SK-N-SH treated with all-trans-retinoic acid at 6 μM for 48 hours (cell line): ENCODE data around the gene LCE7A.
A peak's percentile ranks its signal among the peaks of the same experiment; 100 is the strongest.

Experiments
- ATAC-seq: fragments of 200-7000 bp; cut with Tn5 transposase; 3 replicates; pipeline ENCODE4 v1.9.1; 2020; ENCODE audit warnings: mild to moderate bottlenecking, moderate library complexity
- ARNTL ChIP-seq: fragments of 450-650 bp; formaldehyde crosslinking; IDR thresholded peaks from 2 replicates; pipeline ENCODE4 v1.5.0; 2020; ENCODE audit warnings: low read depth, mild to moderate bottlenecking, moderate library complexity, borderline replicate concordance
- BACH2 ChIP-seq: fragments of 250-450 bp; sonication (Bioruptor Pico); IDR thresholded peaks from 2 replicates; pipeline ENCODE4 v1.9.0; 2021; ENCODE audit warnings: mild to moderate bottlenecking, borderline replicate concordance
- CREB5 ChIP-seq: fragments of 250-450 bp; sonication (Bioruptor Pico); IDR thresholded peaks from 2 replicates; pipeline ENCODE4 v1.5.1; 2020; ENCODE audit warnings: low read depth, mild to moderate bottlenecking, moderate library complexity
- CSDC2 ChIP-seq: fragments of 250-450 bp; sonication (Bioruptor Pico); IDR thresholded peaks from 2 replicates; pipeline ENCODE4 v1.5.0; 2020; ENCODE audit warnings: mild to moderate bottlenecking, moderate library complexity
- CSRNP3 ChIP-seq: fragments of 250-450 bp; sonication (Bioruptor Pico); IDR thresholded peaks from 2 replicates; pipeline ENCODE4 v1.5.1; 2021; ENCODE audit warnings: mild to moderate bottlenecking, moderate library complexity
- ESRRG ChIP-seq: fragments of 250-450 bp; sonication (Bioruptor Pico); IDR thresholded peaks from 2 replicates; pipeline ENCODE4 v1.6.1; 2021; ENCODE audit warnings: mild to moderate bottlenecking
- GLIS3 ChIP-seq: fragments of 250-450 bp; sonication (Bioruptor Pico); IDR thresholded peaks from 2 replicates; pipeline ENCODE4 v1.5.0; 2020; ENCODE audit warnings: mild to moderate bottlenecking, moderate library complexity
- ISL1 ChIP-seq: fragments of 250-450 bp; sonication (Bioruptor Pico); IDR thresholded peaks from 2 replicates; pipeline ENCODE4 v2.1.2; 2022; ENCODE audit warnings: mild to moderate bottlenecking, moderate library complexity
- OSR1 ChIP-seq: fragments of 250-450 bp; sonication (Bioruptor Pico); IDR thresholded peaks from 2 replicates; pipeline ENCODE4 v1.8.0; 2022; ENCODE audit warnings: moderate library complexity, mild to moderate bottlenecking, inconsistent platforms
- PATZ1 ChIP-seq: fragments of 250-450 bp; sonication (Bioruptor Pico); IDR thresholded peaks from 2 replicates; pipeline ENCODE4 v1.8.0; 2020; ENCODE audit warnings: mild to moderate bottlenecking, moderate library complexity, borderline replicate concordance
- PPARA ChIP-seq: fragments of 250-450 bp; sonication (Bioruptor Pico); IDR thresholded peaks from 2 replicates; pipeline ENCODE4 v1.5.0; 2020; ENCODE audit warnings: mild to moderate bottlenecking, borderline replicate concordance
- RARB ChIP-seq: fragments of 250-450 bp; sonication (Bioruptor Pico); IDR thresholded peaks from 2 replicates; pipeline ENCODE4 v1.8.0; 2021; ENCODE audit warnings: mild to moderate bottlenecking, moderate library complexity
- SNAI2 ChIP-seq: fragments of 250-450 bp; sonication (Bioruptor Pico); IDR thresholded peaks from 2 replicates; pipeline ENCODE4 v1.5.0; 2020; ENCODE audit warnings: mild to moderate bottlenecking, moderate library complexity
- TCF4 ChIP-seq: fragments of 250-450 bp; sonication (Bioruptor Pico); IDR thresholded peaks from 2 replicates; pipeline ENCODE4 v1.8.0; 2021; ENCODE audit warnings: mild to moderate bottlenecking, moderate library complexity, borderline replicate concordance
- TOX ChIP-seq: fragments of 250-450 bp; sonication (Bioruptor Pico); IDR thresholded peaks from 2 replicates; pipeline ENCODE4 v1.8.0; 2021; ENCODE audit warnings: mild to moderate bottlenecking, moderate library complexity, borderline replicate concordance
- TSHZ2 ChIP-seq: fragments of 250-450 bp; sonication (Bioruptor Pico); IDR thresholded peaks from 2 replicates; pipeline ENCODE4 v1.5.0; 2020; ENCODE audit warnings: mild to moderate bottlenecking, moderate library complexity
- ZC3H10 ChIP-seq: fragments of 250-450 bp; sonication (Bioruptor Pico); IDR thresholded peaks from 2 replicates; pipeline ENCODE4 v1.5.1; 2021; ENCODE audit warnings: mild to moderate bottlenecking, moderate library complexity
- ZFP3 ChIP-seq: fragments of 250-450 bp; sonication (Bioruptor Pico); IDR thresholded peaks from 2 replicates; pipeline ENCODE4 v1.5.0; 2020; ENCODE audit warnings: mild to moderate bottlenecking, moderate library complexity
- ZFP30 ChIP-seq: fragments of 450-650 bp; formaldehyde crosslinking; IDR thresholded peaks from 2 replicates; pipeline ENCODE4 v1.5.0; 2022; ENCODE audit warnings: mild to moderate bottlenecking, moderate library complexity
- ZNF565 ChIP-seq: fragments of 450-650 bp; formaldehyde crosslinking; conservative IDR thresholded peaks from 2 replicates; pipeline ENCODE4 v1.5.0; 2020; ENCODE audit warnings: low read depth, mild to moderate bottlenecking, moderate library complexity
- ZNF70 ChIP-seq: fragments of 450-650 bp; formaldehyde crosslinking; IDR thresholded peaks from 2 replicates; pipeline ENCODE4 v1.5.0; 2020; ENCODE audit warnings: mild to moderate bottlenecking, moderate library complexity
- ZNF8 ChIP-seq: fragments of 450-650 bp; formaldehyde crosslinking; IDR thresholded peaks from 2 replicates; pipeline ENCODE4 v1.5.0; 2020; ENCODE audit warnings: mild to moderate bottlenecking, moderate library complexity

LCE7A gene

GRCh38 chr1:152884085-152884484 lies 24.3 kb downstream of the LCE7A start:
- TF ChIP-seq PPARA (CRISPR knock-in tag) (no peak), GLIS3 (CRISPR knock-in tag) (no peak), TCF4 (no peak), ZNF565 (CRISPR knock-in tag) (no peak), ZFP30 (CRISPR knock-in tag) (no peak), OSR1 (CRISPR knock-in tag) (no peak), TOX (CRISPR knock-in tag) (no peak), BACH2 (CRISPR knock-in tag) (no peak), ESRRG (no peak), TSHZ2 (CRISPR knock-in tag) (no peak), ZFP3 (CRISPR knock-in tag) (no peak), ZNF70 (CRISPR knock-in tag) (no peak), ARNTL (CRISPR knock-in tag) (no peak), SNAI2 (CRISPR knock-in tag) (no peak), ZNF8 (CRISPR knock-in tag) (no peak), CSRNP3 (CRISPR knock-in tag) (no peak), RARB (CRISPR knock-in tag) (no peak), ZC3H10 (no peak)
- no peak for ATAC-seq

GRCh38 chr1:152884506-152884905 lies 24.7 kb downstream of the LCE7A start:
- no peak for TF ChIP-seq PATZ1 (CRISPR knock-in tag)
- no peak for TF ChIP-seq ZFP3 (CRISPR knock-in tag)
- no peak for TF ChIP-seq ISL1 (CRISPR knock-in tag)
- TF ChIP-seq SNAI2 (CRISPR knock-in tag) = no peak
- TF ChIP-seq RARB (CRISPR knock-in tag) = no peak
- TF ChIP-seq ESRRG = no peak
- no peak for TF ChIP-seq BACH2 (CRISPR knock-in tag)
- TF ChIP-seq TCF4 = no peak
- no peak for TF ChIP-seq ZNF8 (CRISPR knock-in tag)
- TF ChIP-seq TOX (CRISPR knock-in tag) = no peak
- TF ChIP-seq ZFP30 (CRISPR knock-in tag) = no peak
- no peak for TF ChIP-seq GLIS3 (CRISPR knock-in tag)

GRCh38 chr1:152884966-152885624 lies 25.3 kb downstream of the LCE7A start:
- peak; percentile 50 for ATAC-seq
- TF ChIP-seq TCF4 = no peak
- TF ChIP-seq ZC3H10 = no peak
- no peak for TF ChIP-seq ZNF8 (CRISPR knock-in tag)
- no peak for TF ChIP-seq CREB5 (CRISPR knock-in tag)
- no peak for TF ChIP-seq OSR1 (CRISPR knock-in tag)
- TF ChIP-seq ZNF70 (CRISPR knock-in tag) = no peak
- no peak for TF ChIP-seq CSDC2 (CRISPR knock-in tag)
- TF ChIP-seq SNAI2 (CRISPR knock-in tag) = no peak
- TF ChIP-seq PATZ1 (CRISPR knock-in tag) = no peak
- no peak for TF ChIP-seq ISL1 (CRISPR knock-in tag)
- TF ChIP-seq ESRRG = no peak
- no peak for TF ChIP-seq GLIS3 (CRISPR knock-in tag)
- no peak for TF ChIP-seq TOX (CRISPR knock-in tag)
- TF ChIP-seq RARB (CRISPR knock-in tag) = no peak
- no peak for TF ChIP-seq ZNF565 (CRISPR knock-in tag)
- no peak for TF ChIP-seq ZFP30 (CRISPR knock-in tag)
- no peak for TF ChIP-seq BACH2 (CRISPR knock-in tag)
- no peak for TF ChIP-seq ZFP3 (CRISPR knock-in tag)
- TF ChIP-seq PPARA (CRISPR knock-in tag) = no peak

More at GRCh38 chr1:152884506-152884905, 24.7 kb downstream of the LCE7A start:
- no peak for ATAC-seq
